Fibroblast of lung (primary cell): ENCODE results near the gene SPACA7.

ENCODE experiments used
- EZH2 ChIP-seq: IDR thresholded peaks from 2 replicates; pipeline ENCODE4 v1.5.1; 2012; ENCODE audit warnings: low read length, control low read depth, mild to moderate bottlenecking; ENCODE audit errors: missing control alignments
- TF ChIP-seq, protein P1 (sequence below), 2 donors: IDR thresholded peaks in 1 of 2; conservative IDR thresholded peaks in 1 of 2; 1 replicate in 1 of 2; 2 replicates in 1 of 2; pipeline ENCODE4 v1.5.1; 2011 to 2012; ENCODE audit warnings: low read length in 2 of 2, control low read depth in 1 of 2, inconsistent platforms in 1 of 2, low read depth in 1 of 2, mild to moderate bottlenecking in 1 of 2

DNA sequence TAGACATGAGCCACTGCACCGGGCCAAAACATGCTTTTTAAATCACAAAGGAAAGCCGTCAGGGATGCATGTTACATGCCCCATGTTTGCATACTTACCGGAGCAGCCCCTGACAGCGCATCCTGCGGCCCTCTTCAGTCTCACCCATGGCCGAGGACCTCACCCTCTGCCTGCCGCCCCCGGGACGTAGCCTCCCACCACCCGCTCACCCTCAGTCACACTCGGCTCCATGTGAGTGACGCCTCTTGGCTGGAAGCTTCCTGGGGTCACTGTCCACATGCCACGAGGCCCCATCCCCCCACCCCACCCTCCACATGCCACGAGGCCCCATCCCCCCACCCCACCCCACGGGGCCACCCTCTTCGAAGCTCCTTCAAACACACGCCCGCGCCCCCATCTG lies 46.1 kb upstream of the SPACA7 start:
- TF ChIP-seq, protein P1, sequence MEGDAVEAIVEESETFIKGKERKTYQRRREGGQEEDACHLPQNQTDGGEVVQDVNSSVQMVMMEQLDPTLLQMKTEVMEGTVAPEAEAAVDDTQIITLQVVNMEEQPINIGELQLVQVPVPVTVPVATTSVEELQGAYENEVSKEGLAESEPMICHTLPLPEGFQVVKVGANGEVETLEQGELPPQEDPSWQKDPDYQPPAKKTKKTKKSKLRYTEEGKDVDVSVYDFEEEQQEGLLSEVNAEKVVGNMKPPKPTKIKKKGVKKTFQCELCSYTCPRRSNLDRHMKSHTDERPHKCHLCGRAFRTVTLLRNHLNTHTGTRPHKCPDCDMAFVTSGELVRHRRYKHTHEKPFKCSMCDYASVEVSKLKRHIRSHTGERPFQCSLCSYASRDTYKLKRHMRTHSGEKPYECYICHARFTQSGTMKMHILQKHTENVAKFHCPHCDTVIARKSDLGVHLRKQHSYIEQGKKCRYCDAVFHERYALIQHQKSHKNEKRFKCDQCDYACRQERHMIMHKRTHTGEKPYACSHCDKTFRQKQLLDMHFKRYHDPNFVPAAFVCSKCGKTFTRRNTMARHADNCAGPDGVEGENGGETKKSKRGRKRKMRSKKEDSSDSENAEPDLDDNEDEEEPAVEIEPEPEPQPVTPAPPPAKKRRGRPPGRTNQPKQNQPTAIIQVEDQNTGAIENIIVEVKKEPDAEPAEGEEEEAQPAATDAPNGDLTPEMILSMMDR (conservative IDR thresholded peaks at IDR 0.05 in 1 of 2, IDR thresholded peaks at IDR 0.05 in 1 of 2; ENCODE audit: low read depth in 1 of 2, low read length in 2 of 2): no peak
- no peak for TF ChIP-seq EZH2
